Upper lobe of left lung (tissue), 6 donors: ENCODE measurements around the gene KRT39. TPM values are rescaled to one million over a fixed set of nuclear protein-coding genes. Genes with fewer than 3 reads are reported as not detected.
A peak's percentile ranks its signal among the peaks of the same experiment; 100 is the strongest.

Experiments used
- ATAC-seq, 2 donors: fragments of 200-7000 bp; cut with Tn5 transposase; one replicate each; pipeline ENCODE4 v1.9.1; 2022; ENCODE audit warnings: mild to moderate bottlenecking in 2 of 2, moderate library complexity in 2 of 2; ENCODE audit not compliant: low FRiP score in 2 of 2
- DNase-seq, 2 donors: peaks; one replicate each; pipeline ENCODE4 v3.0.0-alpha.2; 2019 to 2020
- H3K27ac ChIP-seq, 4 donors: fragments of 200-600 bp; sonication (generic); one replicate each; pipeline ENCODE4 v1.5.1; 2016 to 2019
- H3K27me3 ChIP-seq, 4 donors: fragments of 200-600 bp; sonication (generic); one replicate each; pipeline ENCODE4 v1.5.1; 2017 to 2019
- H3K36me3 ChIP-seq, 4 donors: fragments of 200-600 bp; sonication (generic); one replicate each; pipeline ENCODE4 v1.5.1; 2016 to 2019
- H3K4me1 ChIP-seq, 4 donors: fragments of 200-600 bp; sonication (generic); one replicate each; pipeline ENCODE4 v1.5.1; 2018 to 2019
- H3K4me3 ChIP-seq, 4 donors: fragments of 200-600 bp; sonication (generic); one replicate each; pipeline ENCODE4 v1.5.1; 2017 to 2019; ENCODE audit warnings: mild to moderate bottlenecking in 2 of 4, moderate library complexity in 1 of 4
- H3K9me3 ChIP-seq, 4 donors: fragments of 200-600 bp; sonication (generic); one replicate each; pipeline ENCODE4 v1.5.1; 2018 to 2019
- EP300 ChIP-seq, 4 donors: sonication (generic); formaldehyde crosslinking; IDR thresholded peaks; one replicate each; pipeline ENCODE4 v1.5.1; 2017; ENCODE audit warnings: antibody characterized with exemption in 4 of 4, control low read depth in 2 of 4
- POLR2A ChIP-seq, 4 donors: fragments of 450-650 bp; IDR thresholded peaks; one replicate each; pipeline ENCODE4 v1.5.1; 2016 to 2017; ENCODE audit warnings: antibody characterized with exemption in 4 of 4, mild to moderate bottlenecking in 2 of 4
- POLR2AphosphoS5 ChIP-seq, 2 donors: sonication (generic); formaldehyde crosslinking; IDR thresholded peaks; one replicate each; pipeline ENCODE4 v1.5.1; 2017; ENCODE audit warnings: antibody characterized with exemption in 2 of 2
- WGBS, 2 donors: methylation state at CpG; one replicate each; pipeline ENCODE4 v1.1.5; 2017 to 2018; 5-methylcytosine and 5-hydroxymethylcytosine counted together
- total RNA-seq, 6 donors: library from RNA; depleted of rRNA in 4 of 6; stranded (reverse); fragments of >200 nt in 4 of 6; gene quantifications; one replicate each; pipeline versions ENCODE4 v1.1.0 to v1.2.1, GENCODE V29; 2016 to 2021
- TF ChIP-seq, protein P1 (sequence below), 6 experiments: fragments of 450-650 bp in 4 of 6; fragments of 200-600 bp in 2 of 6; sonication (generic) in 2 of 6; IDR thresholded peaks; one replicate each; pipeline ENCODE4 v1.5.1; 2016 to 2019; ENCODE audit warnings: antibody characterized with exemption in 6 of 6
- donor health status: DM: no; HTN: no; CAD: no; lungs with moderate emphysema.
- donor health status: DM: no; HTN: yes; CAD: no; lungs with severe emphysema.

KRT39 gene
- total RNA-seq, 6 donors from 2014 or later, result not detected

- Histone ChIP-seq H3K27ac (no peak overlapping the region), H3K4me3 (no peak overlapping the region), H3K4me1 (no peaks in the 10 kb centered on the region), H3K9me3 (no peaks in the 10 kb centered on the region), H3K27me3 (no peaks in the 10 kb centered on the region), H3K36me3 (no peaks in the 10 kb centered on the region)
- 68 to 74% methylated on average over 3 of the region's 3 CpGs for WGBS, 2 donors
- DNase-seq (no peak), ATAC-seq (no peak)
- TF ChIP-seq, protein P1, sequence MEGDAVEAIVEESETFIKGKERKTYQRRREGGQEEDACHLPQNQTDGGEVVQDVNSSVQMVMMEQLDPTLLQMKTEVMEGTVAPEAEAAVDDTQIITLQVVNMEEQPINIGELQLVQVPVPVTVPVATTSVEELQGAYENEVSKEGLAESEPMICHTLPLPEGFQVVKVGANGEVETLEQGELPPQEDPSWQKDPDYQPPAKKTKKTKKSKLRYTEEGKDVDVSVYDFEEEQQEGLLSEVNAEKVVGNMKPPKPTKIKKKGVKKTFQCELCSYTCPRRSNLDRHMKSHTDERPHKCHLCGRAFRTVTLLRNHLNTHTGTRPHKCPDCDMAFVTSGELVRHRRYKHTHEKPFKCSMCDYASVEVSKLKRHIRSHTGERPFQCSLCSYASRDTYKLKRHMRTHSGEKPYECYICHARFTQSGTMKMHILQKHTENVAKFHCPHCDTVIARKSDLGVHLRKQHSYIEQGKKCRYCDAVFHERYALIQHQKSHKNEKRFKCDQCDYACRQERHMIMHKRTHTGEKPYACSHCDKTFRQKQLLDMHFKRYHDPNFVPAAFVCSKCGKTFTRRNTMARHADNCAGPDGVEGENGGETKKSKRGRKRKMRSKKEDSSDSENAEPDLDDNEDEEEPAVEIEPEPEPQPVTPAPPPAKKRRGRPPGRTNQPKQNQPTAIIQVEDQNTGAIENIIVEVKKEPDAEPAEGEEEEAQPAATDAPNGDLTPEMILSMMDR (IDR thresholded peaks at IDR 0.05), result no peak
- TF ChIP-seq POLR2A (IDR thresholded peaks at IDR 0.05) (no peak), POLR2AphosphoS5 (IDR thresholded peaks at IDR 0.05) (no peak), EP300 (IDR thresholded peaks at IDR 0.05) (no peak)
Observed at GRCh38 chr17:40942553-40942952, 24.2 kb downstream of the KRT39 start.

GRCh38 chr17:40940266-40940665, 26.5 kb downstream of the KRT39 start:
- Histone ChIP-seq H3K27ac (no peak overlapping the region), H3K9me3 (no peaks in the 10 kb centered on the region), H3K27me3 (no peaks in the 10 kb centered on the region), H3K36me3 (no peaks in the 10 kb centered on the region), H3K4me3 (no peak overlapping the region), H3K4me1 (no peaks in the 10 kb centered on the region)
- DNase-seq (no peak), ATAC-seq (no peak)
- WGBS, 2 donors, result 82% methylated on average over 6 of the region's 6 CpGs
- no peak for TF ChIP-seq POLR2A (IDR thresholded peaks at IDR 0.05)
- TF ChIP-seq, protein P1 (IDR thresholded peaks at IDR 0.05), result no peak
- no peak for TF ChIP-seq POLR2AphosphoS5 (IDR thresholded peaks at IDR 0.05)
- TF ChIP-seq EP300 (IDR thresholded peaks at IDR 0.05), result no peak

- 90 to 100% methylated on average over 3 of the region's 3 CpGs for WGBS, 2 donors
- DNase-seq, result no peak
Observed at GRCh38 chr17:40938981-40939380, 27.8 kb downstream of the KRT39 start.

DNA sequence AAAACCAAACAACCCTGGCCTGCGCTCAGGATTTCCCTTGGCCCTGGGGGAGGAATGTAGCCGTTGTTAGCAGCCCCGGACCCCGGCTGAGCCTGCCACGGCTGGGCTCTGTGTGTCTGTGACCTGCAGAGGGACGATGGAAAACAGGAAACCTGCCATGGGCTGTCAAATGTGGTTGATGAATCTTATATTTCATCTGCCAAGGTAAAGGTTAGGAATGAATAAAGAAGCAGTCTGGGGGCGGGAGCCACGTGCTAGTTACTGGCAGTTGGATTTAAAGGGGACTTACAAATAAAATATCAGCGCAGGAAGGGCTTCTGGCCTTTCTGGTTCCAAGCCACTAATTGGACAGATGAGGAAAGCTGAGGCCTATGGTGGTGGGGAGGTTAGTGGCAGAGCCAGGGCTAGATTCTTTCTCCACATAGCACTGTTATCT, 29.3 kb downstream of the KRT39 start, which contains the start of gene KRT23:
Gene KRT23 (minus strand): TSS at position 263 of the 436 bp plus-strand sequence. CDS start 1,043 bp downstream, outside the sequence.
- Histone ChIP-seq H3K4me1 (no peaks in the 10 kb centered on the region), H3K36me3 (no peaks in the 10 kb centered on the region), H3K27ac (peak within 1 kb of the TSS in 1 of 4 donors; percentile 31), H3K4me3 (no peak within 1 kb of the TSS), H3K9me3 (no peaks in the 10 kb centered on the region), H3K27me3 (no peaks in the 10 kb centered on the region)
- DNase-seq (peak in 1 of 2 donors; percentile 42), ATAC-seq (no peak)
- TF ChIP-seq EP300 (IDR thresholded peaks at IDR 0.05), result no peak
- no peak for TF ChIP-seq POLR2AphosphoS5 (IDR thresholded peaks at IDR 0.05)
- TF ChIP-seq, protein P1 (IDR thresholded peaks at IDR 0.05), result no peak
- no peak for TF ChIP-seq POLR2A (IDR thresholded peaks at IDR 0.05)
- 39 to 53% methylated on average over 8 to 9 of the region's 9 CpGs for WGBS, 2 donors

More at GRCh38 chr17:40938981-40939380, 27.8 kb downstream of the KRT39 start:
- Histone ChIP-seq H3K4me1 (no peaks in the 10 kb centered on the region), H3K27ac (no peak overlapping the region), H3K36me3 (no peaks in the 10 kb centered on the region), H3K4me3 (no peak overlapping the region), H3K9me3 (no peaks in the 10 kb centered on the region), H3K27me3 (no peaks in the 10 kb centered on the region)
- no peak for TF ChIP-seq POLR2AphosphoS5 (IDR thresholded peaks at IDR 0.05)
- ATAC-seq, result no peak

GRCh38 chr17:40936976-40937375, 29.8 kb downstream of the KRT39 start:
- Histone ChIP-seq H3K9me3 (no peaks in the 10 kb centered on the region), H3K27ac (no peak overlapping the region), H3K36me3 (no peaks in the 10 kb centered on the region), H3K27me3 (no peaks in the 10 kb centered on the region), H3K4me1 (no peaks in the 10 kb centered on the region), H3K4me3 (no peak overlapping the region)
- WGBS, 2 donors, result 64 to 74% methylated on average over 5 of the region's 5 CpGs
- DNase-seq (no peak), ATAC-seq (no peak)
- TF ChIP-seq EP300 (IDR thresholded peaks at IDR 0.05) (no peak), POLR2AphosphoS5 (IDR thresholded peaks at IDR 0.05) (no peak), POLR2A (IDR thresholded peaks at IDR 0.05) (no peak)
- TF ChIP-seq, protein P1 (IDR thresholded peaks at IDR 0.05), result no peak
